HEK293 (cell line): ENCODE data around the gene CCNT1.

Experiments
- CTCF ChIP-seq: fragments of 450-650 bp; formaldehyde crosslinking; IDR thresholded peaks from 2 replicates; pipeline ENCODE4 v1.5.1; 2016; ENCODE audit warnings: missing biosample characterization, missing genetic modification characterization
- KLF7 ChIP-seq: fragments of 450-650 bp; formaldehyde crosslinking; IDR thresholded peaks from 2 replicates; pipeline ENCODE4 v1.5.1; 2016; ENCODE audit warnings: missing biosample characterization, missing genetic modification characterization, borderline replicate concordance
- PBX3 ChIP-seq: sonication (generic); formaldehyde crosslinking; IDR thresholded peaks from 2 replicates; pipeline ENCODE4 v1.8.1; 2022; ENCODE audit warnings: mild to moderate bottlenecking, moderate library complexity, missing genetic modification reagents
- REST ChIP-seq: fragments of 450-650 bp; formaldehyde crosslinking; IDR thresholded peaks from 2 replicates; pipeline ENCODE4 v1.5.1; 2016; ENCODE audit warnings: missing biosample characterization, missing genetic modification characterization
- ZNF112 ChIP-seq: fragments of 450-650 bp; formaldehyde crosslinking; IDR thresholded peaks from 2 replicates; pipeline ENCODE4 v1.5.0; 2017; ENCODE audit warnings: missing biosample characterization, missing genetic modification characterization
- ZNF202 ChIP-seq: fragments of 450-650 bp; formaldehyde crosslinking; IDR thresholded peaks from 2 replicates; pipeline ENCODE4 v1.5.1; 2016; ENCODE audit warnings: missing biosample characterization, missing genetic modification characterization, borderline replicate concordance
- ZNF391 ChIP-seq: fragments of 450-650 bp; formaldehyde crosslinking; IDR thresholded peaks from 2 replicates; pipeline ENCODE4 v1.5.1; 2016; ENCODE audit warnings: low read depth, missing biosample characterization, missing genetic modification characterization, borderline replicate concordance
- ZNF561 ChIP-seq: fragments of 450-650 bp; IDR thresholded peaks from 2 replicates; pipeline ENCODE4 v1.5.1; 2018; ENCODE audit warnings: missing biosample characterization, missing genetic modification characterization, borderline replicate concordance
- ZNF76 ChIP-seq: fragments of 450-650 bp; formaldehyde crosslinking; IDR thresholded peaks from 2 replicates; pipeline ENCODE4; 2016; ENCODE audit warnings: low read depth, missing biosample characterization, missing genetic modification characterization, borderline replicate concordance
- ZNF777 ChIP-seq: fragments of 450-650 bp; formaldehyde crosslinking; IDR thresholded peaks from 2 replicates; pipeline ENCODE4 v1.5.1; 2017; ENCODE audit warnings: missing biosample characterization, missing genetic modification characterization, borderline replicate concordance
- ZSCAN18 ChIP-seq: fragments of 450-650 bp; formaldehyde crosslinking; IDR thresholded peaks from 2 replicates; pipeline ENCODE4 v1.5.1; 2016; ENCODE audit warnings: missing biosample characterization, missing genetic modification characterization

- no peak for TF ChIP-seq PBX3 (CRISPR knock-in tag)
- TF ChIP-seq ZSCAN18 (tag by site-specific recombination) = no peak
- no peak for TF ChIP-seq CTCF (tag by site-specific recombination)
- TF ChIP-seq ZNF76 (tag by site-specific recombination) = no peak
- TF ChIP-seq ZNF202 (tag by site-specific recombination) = no peak
- no peak for TF ChIP-seq ZNF777 (tag by site-specific recombination)
- TF ChIP-seq REST (tag by site-specific recombination) = no peak
- TF ChIP-seq ZNF561 (tag by site-specific recombination) = no peak
- no peak for TF ChIP-seq ZNF391
- no peak for TF ChIP-seq KLF7 (tag by site-specific recombination)
- no peak for TF ChIP-seq ZNF112 (tag by site-specific recombination)
These were observed 49.3 kb upstream of the CCNT1 start for GRCh38 chr12:48765753-48766162.
